Stimulated activated CD8-positive, alpha-beta memory T cell treated with anti-CD3 and anti-CD28 coated beads, Interleukin-12 subunit alpha, Interleukin-12 subunit beta, amount 100 ng/mL, for 24 hours (primary cell): ENCODE results near the gene NGLY1.

Experiments used
- DNase-seq: peaks from one replicate; pipeline ENCODE4 v3.0.0-alpha.2; 2020; ENCODE audit errors: extremely low read depth

NGLY1 gene

GRCh38 chr3:25783661-25784512 is 644 bp upstream of the NGLY1 start:
- DNase-seq = peak; percentile 22

GRCh38 chr3:25782636-25782937 is 656 bp downstream of the NGLY1 start:
- DNase-seq = no peak

- no peak for DNase-seq
These were observed 1.3 kb downstream of the NGLY1 start for GRCh38 chr3:25781758-25782594.

- no peak for DNase-seq
These were observed 2.0 kb downstream of the NGLY1 start for GRCh38 chr3:25781145-25781757.

GRCh38 chr3:25780618-25781017 is 2.6 kb downstream of the NGLY1 start:
- DNase-seq = no peak

GRCh38 chr3:25775936-25776335 is 7.3 kb downstream of the NGLY1 start:
- no peak for DNase-seq

- no peak for DNase-seq
These were observed 14.4 kb downstream of the NGLY1 start for GRCh38 chr3:25768851-25769250.

GRCh38 chr3:25751725-25752124 is 31.5 kb downstream of the NGLY1 start:
- DNase-seq = no peak

GRCh38 chr3:25751048-25751447 is 32.2 kb downstream of the NGLY1 start:
- no peak for DNase-seq

- DNase-seq = no peak
These were observed 34.1 kb downstream of the NGLY1 start for GRCh38 chr3:25749031-25749581.

- no peak for DNase-seq
These were observed 35.1 kb downstream of the NGLY1 start for GRCh38 chr3:25748189-25748588.

GRCh38 chr3:25747033-25747432 is 36.2 kb downstream of the NGLY1 start:
- no peak for DNase-seq

- no peak for DNase-seq
These were observed 38.8 kb downstream of the NGLY1 start for GRCh38 chr3:25744470-25744869.

GRCh38 chr3:25728101-25728500 is 55.1 kb downstream of the NGLY1 start:
- DNase-seq = no peak

- no peak for DNase-seq
These were observed 55.9 kb downstream of the NGLY1 start for GRCh38 chr3:25727316-25727715.

- no peak for DNase-seq
These were observed 57.4 kb downstream of the NGLY1 start for GRCh38 chr3:25725810-25726209.

GRCh38 chr3:25724948-25725645 is 58.1 kb downstream of the NGLY1 start:
- no peak for DNase-seq

GRCh38 chr3:25723802-25724201 is 59.4 kb downstream of the NGLY1 start:
- no peak for DNase-seq

- DNase-seq = no peak
These were observed 63.9 kb downstream of the NGLY1 start for GRCh38 chr3:25719321-25719720.

GRCh38 chr3:25713341-25713985 is 69.8 kb downstream of the NGLY1 start:
- DNase-seq = no peak

GRCh38 chr3:25711090-25711489 is 72.2 kb downstream of the NGLY1 start:
- no peak for DNase-seq
